ENCODE measurements around the gene PHACTR1.

PHACTR1 gene

DNA sequence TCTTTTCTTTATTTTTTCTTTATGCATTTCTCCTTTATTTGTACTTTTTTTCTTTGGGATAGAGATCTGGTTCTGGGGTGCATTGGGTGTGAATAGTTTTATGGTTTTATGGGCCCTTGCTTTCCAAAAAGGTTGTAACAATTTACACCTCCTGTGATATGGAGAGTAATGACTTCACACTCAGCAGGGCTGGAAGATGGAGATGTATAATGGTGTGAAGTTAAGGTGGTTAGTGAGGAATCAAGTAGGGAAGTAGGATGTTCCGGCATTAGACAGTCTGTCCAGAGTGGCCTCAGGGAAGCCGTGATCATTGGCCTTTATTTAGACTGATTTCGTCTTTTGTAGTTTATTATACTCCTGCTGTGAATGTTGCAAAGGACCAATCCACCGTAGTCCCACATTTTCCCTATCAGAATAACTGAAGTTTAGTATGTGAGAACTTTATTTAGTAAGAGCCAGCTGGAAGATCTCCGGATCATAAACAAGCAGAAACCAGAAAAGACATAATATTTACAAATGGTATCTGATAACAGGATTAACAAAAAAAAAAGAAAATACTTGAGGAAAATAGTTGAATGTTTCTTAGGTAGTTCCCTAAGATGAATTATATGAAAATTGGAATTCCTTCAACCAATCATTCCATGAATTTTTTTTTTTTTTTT is 356.2 kb downstream of the PHACTR1 start:
- DNase-seq (ENCODE audit: low spot score): no peak

DNA sequence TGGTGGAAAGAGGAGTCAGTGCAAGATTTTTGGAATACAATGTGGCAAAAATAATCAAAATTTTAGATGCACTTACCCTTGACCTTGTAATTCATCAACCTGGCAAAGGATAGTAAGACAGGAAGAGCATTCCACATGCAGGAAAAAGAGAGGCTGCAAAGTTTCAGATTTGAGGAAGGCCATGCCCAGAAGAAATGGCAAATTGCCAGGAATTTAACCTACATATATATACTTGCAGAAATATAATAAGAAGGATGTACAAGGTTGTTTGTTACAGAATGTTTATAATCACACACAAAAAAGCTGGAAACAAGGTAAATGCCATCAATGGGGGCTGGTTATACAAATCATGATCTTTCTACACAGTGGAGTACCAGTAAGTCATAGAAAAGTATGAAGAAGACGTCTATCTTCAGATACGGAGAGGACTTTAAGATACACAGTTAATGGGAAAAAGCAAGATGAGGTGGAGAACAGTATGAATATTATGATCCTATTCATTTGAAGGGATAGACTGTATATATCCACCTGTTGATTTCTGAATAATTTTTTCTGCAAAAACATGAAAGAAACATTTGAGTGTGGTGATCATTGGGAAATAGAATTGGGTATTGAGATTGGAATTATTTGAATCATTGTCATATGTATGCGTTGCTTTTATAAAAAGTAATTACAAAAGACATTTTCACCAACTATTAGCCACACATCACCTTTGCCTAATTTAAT is 358.0 kb downstream of the PHACTR1 start:
- no peak for DNase-seq (ENCODE audit: low spot score)

DNA sequence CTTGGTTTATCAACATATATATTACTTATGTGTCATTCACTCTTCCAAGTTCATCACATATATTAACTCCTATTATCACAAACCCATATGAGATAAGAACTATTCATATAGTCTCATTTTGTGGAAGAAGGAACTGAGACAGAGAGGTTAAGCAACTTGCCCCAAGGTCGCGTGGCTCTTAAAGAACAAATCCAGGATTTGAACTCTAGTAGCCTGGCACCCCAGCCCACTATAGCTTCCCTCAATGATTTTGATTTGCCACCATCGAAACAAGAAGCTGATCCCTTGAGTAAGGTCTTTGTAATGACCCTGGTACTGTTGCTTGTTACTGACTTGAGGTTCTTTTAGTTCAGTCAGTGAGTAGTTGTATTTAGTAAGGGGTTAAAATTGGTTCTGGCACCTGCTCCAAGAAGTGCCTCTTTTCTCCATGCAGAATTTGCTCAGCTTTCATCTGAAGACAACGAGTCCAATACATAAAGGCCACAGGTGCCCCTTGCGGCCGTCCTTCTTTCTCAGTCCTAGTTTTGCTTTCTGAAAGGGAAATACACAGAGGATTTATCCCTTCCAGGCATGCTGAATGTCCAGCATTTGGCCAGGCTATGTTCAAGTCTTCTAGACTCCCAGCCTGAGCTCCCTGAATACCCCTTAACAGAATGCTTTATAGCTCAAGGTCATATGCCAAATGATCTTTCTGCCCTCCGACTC is 358.7 kb downstream of the PHACTR1 start:
- no peak for DNase-seq (ENCODE audit: low spot score)

DNA sequence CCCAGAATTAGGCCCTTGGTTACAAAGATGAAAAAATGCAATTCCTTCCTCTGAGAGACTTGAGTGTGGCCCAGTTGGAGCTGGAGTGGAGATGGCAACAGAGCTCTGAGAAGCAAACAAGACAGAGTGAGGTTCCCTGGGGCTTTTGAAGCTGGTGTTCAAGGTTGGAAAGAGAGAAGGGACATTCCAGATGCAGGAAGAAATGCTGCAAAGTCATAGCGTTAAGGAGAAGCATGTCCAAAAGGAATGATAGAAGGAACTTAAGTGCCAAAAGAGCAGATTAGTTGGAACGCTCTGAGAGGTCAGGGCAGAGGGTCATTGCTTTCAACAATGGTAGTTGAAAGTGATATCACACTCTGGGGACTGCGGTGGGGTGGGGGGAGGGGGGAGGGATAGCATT is 360.0 kb downstream of the PHACTR1 start:
- no peak for DNase-seq (ENCODE audit: low spot score)

DNA sequence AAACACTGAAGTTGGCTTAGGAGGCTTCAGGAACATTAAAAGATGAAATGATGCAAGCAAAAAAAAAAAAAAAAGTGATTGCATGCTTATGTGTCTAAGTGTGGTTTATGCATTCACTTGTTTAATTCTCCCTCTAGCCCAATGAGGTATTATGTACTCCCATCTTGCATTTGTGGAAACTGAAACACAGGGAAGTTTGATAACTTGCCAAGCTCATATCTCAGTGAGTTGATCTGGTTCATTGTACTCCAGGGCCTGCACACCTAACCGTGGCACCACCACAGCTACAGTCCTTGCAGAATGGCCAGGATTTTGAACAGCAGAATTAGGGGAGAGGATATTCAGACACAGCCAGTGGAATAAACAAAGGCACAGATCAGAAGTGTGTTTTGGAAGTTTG is 360.6 kb downstream of the PHACTR1 start:
- DNase-seq (ENCODE audit: low spot score): no peak

DNA sequence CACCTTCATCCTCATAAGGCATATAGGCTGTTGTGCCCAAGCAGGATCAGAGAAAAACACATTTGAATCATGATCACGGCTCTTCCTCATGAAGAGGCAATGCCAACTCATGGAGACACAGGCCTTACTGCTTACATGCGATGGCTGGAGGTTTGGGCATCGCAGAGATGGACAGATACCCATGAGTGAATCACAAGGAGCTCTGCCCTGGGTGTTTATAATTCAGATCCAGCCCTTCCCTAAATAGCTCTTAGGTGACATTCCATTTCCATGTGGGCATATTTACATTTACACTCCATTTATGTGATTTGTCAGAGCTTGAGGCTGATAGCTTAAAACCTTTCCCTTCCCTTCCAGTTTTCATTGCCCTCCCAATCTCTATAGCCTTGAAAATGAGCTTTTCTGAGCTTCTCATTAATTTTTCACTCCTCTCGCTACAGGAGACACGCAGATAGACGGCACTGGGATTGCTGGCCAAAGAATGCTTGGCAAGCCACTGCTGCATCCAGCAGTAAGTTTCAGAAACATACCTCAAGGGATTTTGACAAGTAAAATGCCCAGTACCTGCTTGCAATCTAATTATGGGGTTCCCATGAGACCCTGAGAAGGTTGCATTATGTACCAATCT is 362.6 kb downstream of the PHACTR1 start:
- DNase-seq (ENCODE audit: low spot score): no peak

DNA sequence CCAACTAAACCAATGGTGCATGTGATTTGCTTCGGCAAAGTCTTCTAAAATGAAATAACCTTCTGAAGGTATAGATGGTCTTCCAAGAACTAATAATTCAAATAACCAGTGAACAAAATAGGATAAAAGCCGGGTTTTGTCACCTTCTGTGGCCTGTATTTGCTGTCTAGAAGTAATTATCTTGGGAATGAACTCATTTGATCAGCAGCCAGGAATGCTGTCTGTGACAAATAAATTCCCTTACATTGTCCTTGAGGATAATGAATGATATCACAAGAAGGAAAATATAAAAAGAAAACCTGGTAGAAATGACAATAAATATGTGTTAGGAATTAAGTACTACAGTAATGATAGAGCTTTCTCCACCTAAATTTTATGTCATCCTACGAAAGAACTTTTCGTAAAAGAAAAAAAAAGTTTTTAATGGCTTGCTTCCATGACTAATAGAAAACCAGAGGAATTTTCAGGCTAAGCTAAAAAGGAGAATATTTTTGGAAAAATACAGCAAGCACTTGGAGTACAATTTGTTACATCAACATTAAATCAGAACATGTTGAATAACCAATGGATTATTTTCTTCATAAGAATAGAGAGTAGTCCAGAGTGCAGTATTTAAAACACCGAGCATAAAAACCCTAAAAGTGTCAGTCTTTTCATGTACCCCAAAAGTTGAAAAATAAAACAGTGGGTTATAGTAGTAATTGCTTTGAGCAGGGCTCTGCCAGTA is 364.1 kb downstream of the PHACTR1 start:
- DNase-seq (ENCODE audit: low spot score): no peak

DNA sequence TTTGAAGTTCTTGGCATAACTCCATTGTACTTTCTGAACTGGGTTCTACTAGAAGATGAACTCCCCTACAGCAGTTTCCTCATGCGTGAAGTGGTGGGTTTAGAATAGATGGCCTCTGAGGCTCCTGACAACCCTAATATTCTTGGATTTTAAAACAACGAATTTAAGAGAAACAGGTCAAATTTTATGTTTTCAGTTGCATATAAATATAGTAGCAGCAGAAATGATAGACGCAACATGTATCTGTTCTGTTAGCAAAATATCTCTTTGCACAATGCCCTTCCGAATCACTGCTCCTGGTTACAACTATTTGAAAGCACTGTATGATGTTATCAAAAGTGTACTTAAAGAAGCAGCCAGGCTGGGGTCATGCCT is 364.6 kb downstream of the PHACTR1 start:
- no peak for DNase-seq (ENCODE audit: low spot score)

DNA sequence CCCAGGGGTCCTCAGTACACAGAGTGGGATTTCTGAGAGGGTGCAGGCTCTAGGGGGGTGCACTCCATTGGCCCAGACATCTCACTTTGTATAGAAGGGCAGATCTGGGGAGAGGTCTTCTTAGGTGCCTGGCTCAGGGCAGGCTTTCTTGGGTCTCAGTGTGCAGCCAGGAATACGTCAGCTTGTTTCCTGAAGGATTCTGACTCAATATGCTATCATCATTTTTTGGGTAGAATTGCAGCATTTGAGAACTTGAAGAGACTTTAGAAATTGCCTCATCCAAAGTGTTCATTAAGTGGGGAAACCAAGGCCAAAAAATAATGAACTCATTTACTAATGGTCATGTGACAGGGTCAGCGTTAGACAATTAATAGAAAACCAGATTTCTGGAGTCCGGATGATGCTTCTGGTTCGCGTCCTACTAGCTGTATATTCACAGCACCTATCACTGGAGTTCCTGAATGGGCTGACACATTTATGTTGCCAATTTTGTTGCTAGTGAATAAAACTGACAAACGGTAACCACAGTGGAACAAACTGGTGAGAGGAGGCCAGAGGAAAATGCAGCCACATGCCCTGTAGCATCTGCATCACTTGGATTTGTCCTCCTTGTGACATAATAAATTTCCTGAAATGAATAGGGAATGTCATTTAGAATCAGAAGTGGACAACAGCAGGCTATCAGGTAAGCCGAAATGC is 372.9 kb downstream of the PHACTR1 start:
- no peak for DNase-seq (ENCODE audit: low spot score)

DNA sequence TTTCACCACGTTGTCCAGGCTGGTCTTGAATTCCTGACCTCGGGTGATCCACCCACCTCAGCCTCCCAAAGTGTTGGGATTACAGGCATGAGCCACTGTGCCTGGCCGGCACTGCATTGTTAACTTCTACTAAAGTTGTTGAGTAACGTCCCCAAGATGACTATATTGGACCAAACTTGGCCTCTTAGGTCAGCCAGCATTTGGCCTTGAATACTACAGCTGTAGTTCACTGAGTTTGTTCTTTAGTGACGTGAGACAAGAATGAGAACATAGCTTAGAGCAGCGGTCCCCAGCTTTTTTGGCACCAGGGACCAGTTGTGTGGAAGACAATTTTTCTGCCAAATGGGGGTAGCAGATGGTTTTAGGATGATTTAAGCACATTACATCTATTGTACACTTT is 374.6 kb downstream of the PHACTR1 start:
- no peak for DNase-seq (ENCODE audit: low spot score)

DNA sequence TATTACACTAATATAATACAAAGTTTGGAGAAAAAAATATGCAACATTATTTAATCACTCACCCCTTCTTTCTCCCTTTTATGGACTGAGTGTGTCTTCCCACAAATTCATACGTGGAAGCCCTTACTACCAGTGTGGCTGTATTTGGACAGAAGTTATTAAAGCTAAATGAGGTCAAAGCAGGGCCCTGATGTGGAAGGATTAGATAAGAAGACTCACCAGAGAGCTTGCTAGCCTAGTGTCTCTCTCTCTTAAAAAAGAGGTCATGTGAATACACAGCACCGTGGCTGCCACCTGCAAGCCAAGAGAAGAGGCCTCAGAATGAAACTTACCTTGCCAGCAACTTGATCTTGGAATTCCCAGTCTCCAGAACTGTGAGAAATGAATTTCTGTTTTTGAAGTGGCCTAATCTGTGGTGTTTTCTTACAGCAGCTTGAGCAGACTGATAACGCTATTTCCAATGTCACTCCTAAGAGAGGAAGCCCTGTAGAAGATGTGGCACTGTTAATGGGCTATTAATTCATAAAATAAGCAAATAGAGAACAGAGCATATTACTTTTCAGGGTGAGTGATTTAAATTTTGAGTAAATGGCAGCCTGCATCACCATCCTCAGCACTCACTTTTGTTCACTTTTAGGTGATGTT is 378.3 kb downstream of the PHACTR1 start:
- no peak for DNase-seq (ENCODE audit: low spot score)

DNA sequence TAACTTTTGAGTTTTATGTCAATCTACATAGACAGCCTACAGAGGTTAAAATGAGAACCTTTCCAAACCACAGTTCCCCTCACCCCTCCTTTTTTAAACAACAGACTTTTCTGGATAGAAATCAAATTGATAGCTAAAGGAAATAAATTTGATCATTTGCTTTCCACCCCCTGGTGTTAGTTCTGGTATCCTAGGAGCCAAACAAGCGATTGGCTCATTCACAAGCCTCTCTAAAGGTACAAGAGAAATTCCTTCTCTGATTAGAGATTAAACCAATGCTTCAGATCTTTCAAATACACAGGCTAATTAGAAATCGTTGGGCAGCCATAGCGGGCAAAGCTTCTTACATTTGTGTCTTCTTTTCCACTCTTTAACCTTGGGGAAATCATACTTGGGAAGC is 379.5 kb downstream of the PHACTR1 start:
- no peak for DNase-seq (ENCODE audit: low spot score)

DNA sequence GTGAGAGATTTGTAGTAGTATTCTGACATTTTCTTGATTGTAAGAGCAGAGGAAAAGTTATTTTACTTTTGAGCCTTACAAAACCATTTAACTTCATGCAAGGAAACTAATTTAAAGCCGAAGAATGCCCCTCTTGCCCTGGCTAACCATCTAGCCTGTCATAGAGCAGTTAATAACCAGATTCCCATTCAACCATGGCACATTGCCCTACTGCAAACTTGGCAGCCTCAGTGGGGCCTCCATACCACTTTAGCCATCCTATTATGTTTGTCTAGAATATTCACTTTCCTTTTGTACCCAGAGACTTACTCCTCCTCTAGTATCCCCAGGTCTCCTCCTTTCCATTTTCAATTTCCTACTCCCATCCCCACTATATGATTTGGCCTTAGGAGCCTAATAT is 380.9 kb downstream of the PHACTR1 start:
- no peak for DNase-seq (ENCODE audit: low spot score)

DNA sequence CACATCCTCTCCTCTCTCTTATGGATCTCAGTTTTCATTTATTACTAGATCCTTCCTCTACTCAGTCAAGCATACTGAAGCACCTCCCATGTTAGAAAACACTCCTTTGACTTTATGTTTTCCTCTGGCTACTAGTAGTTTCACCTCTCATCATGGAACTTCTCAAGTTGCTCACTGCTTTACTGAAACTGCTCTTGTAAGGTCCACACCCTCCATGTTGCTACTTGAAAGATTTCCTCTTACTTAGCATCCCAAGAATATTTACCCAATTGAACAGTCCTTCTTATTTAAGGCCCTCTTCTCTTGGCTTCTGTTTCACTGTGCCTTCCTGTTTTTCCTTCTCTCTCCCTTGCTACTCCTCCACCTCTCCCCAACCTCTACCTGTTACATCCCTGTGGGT is 381.4 kb downstream of the PHACTR1 start:
- no peak for DNase-seq (ENCODE audit: low spot score)

DNA sequence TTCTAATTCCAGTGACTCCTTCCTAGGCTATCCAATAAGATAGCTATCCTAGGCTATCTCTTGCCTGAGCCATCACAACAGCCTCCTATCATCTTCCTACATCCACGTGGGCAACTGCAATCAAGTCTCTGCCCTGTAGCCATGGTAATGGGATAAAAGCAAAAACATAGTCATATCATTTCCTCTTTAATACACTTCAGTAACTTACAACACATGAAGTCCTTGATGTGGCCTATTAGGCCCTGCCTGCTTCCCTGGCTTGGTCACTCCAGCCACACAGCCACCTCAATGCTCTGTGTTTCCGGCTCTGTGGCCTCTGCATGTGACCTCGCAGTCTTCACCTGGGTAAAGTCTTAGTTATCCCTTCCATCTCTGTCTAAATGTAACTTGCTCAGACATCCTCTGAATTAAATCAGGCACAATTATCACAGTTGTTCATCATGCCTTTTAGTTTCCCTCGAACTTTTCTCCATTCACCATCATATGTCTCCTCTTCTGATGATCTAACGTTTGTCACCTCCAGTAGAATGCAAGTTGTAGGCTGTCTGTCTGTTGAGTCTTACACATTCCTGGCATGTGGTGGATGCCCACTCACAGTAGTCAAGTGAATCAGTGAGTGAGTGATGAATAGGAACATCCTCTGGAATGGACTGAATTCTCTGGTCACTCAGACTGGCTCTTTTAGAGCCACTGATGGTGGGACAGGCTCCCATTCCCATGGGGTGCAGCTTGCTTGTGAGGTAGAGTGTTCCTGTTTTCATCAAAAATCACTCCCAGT is 382.4 kb downstream of the PHACTR1 start:
- DNase-seq (ENCODE audit: low spot score): peak; percentile 14

DNA sequence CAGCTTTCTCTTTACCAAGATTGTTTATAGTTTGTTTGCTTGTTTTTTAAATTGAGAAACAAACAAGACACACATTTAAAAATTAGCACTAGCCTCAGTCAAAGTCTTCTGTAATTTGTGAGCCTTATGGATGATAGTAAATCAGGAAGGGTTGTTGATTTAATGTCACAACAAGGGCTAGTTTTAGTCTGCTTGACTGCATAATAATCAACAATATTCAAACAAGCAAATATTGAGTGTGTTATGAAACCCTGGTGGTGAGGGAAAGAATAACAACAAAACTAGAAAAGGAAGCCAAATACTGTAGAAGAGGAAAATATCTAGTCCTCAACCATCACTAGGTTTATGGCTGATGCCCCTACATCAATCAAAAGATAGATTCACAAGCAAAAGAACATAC is 383.2 kb downstream of the PHACTR1 start:
- no peak for DNase-seq (ENCODE audit: low spot score)

DNA sequence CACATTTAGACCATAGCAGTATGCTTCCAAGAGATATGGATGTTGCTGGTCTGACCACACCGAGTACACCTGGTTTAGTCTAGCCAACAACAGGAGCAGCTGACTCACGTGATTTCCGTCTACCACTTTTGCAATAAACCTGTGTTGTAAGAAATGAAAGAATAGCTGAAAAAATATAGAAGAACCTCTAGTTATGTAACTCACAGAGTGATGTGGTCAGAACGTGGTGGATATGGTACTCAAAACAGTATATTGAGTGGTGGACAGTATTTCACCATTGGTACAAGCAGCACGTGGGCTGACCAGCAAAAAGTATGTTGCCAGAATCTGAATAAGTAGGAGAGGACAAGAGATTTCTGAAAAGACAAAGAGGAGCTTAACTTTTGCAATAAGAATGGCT is 384.8 kb downstream of the PHACTR1 start:
- no peak for DNase-seq (ENCODE audit: low spot score)

DNA sequence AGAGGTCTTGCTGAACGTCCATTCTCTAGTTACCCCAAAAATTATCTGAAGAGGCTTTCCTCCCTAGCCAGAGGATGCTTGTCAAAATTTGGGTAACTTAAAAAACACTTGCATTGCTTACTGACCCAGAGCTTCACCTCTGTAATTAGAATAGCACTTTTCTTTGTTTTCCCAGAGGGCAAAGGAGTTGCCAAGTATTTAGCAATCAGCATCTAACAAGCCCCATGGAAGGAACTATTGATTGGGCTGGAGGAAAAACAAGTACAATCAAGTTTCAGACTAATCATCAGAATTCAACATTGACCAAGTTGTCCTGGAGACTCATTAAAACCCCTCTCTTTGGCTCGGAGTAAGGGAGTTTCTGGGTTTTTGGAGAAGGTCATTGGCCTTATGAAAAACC is 385.4 kb downstream of the PHACTR1 start:
- no peak for DNase-seq (ENCODE audit: low spot score)

DNA sequence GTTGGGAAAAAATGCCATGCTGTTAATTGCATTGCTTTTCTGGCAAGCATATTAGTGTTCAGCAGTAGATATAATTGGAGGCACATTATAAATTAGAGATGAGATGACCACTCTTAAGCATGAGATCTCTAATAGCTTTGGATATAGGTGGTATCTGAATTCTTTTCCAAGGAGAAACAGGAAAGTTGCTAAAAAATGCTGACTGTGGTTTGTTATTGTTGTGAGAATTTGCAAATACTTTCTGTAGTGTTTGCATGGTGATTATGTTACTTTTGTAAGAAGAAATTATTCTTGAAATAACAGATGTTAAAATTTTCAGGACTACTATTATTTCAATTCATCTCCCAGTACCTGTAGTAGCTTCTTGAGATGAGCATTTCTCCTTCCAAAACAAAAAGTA is 386.6 kb downstream of the PHACTR1 start:
- no peak for DNase-seq (ENCODE audit: low spot score)

DNA sequence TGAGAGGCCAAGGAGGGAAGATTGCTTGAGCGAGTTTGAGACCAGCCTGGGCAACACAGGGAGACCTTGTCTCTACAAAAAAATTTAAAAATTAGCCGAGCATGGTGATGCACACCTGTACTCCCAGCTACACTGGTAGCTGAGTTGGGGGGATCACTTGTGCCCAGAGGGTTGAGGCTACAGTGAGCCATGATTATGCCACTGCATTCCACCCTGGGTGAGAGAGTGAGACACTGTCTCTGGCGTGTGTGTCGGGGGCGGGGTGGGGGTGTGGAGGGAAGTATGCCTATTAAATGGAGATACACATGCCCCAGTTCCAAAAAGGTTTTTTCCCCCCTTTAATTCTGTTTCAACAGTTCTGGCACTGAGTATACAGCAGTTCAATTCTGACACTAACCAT is 388.6 kb downstream of the PHACTR1 start:
- DNase-seq (ENCODE audit: low spot score): no peak

Measured in SW480 (cell line).